Rectal smooth muscle tissue (tissue), 1 donor: ENCODE results near the gene CMSS1.

Source experiments
- H3K27ac ChIP-seq: one replicate; pipeline ENCODE4 v1.7.0; 2013; ENCODE audit warnings: low read depth, low read length, inconsistent platforms
- H3K27me3 ChIP-seq: one replicate; pipeline ENCODE4 v1.7.0; 2013; ENCODE audit warnings: low read length; ENCODE audit not compliant: control insufficient read depth, insufficient read depth
- H3K36me3 ChIP-seq: one replicate; pipeline ENCODE4 v1.7.0; 2013; ENCODE audit warnings: low read length; ENCODE audit not compliant: control insufficient read depth, insufficient read depth
- H3K4me1 ChIP-seq: one replicate; pipeline ENCODE4 v1.7.0; 2013; ENCODE audit warnings: low read length; ENCODE audit not compliant: control insufficient read depth, insufficient read depth
- H3K4me3 ChIP-seq: one replicate; pipeline ENCODE4 v1.7.0; 2013; ENCODE audit warnings: low read length
- H3K9ac ChIP-seq: one replicate; pipeline ENCODE4 v1.7.0; 2013; ENCODE audit warnings: low read length

The CMSS1 gene

GRCh38 chr3:99955773-99956562 lies 138.3 kb downstream of the CMSS1 start:
- Histone ChIP-seq H3K36me3 (no peaks in the 10 kb centered on the region), H3K4me3 (no peak overlapping the region), H3K27ac (no peak overlapping the region), H3K4me1 (peaks cover 2% of the 10 kb centered on the region), H3K27me3 (no peaks in the 10 kb centered on the region), H3K9ac (no peak overlapping the region)

DNA sequence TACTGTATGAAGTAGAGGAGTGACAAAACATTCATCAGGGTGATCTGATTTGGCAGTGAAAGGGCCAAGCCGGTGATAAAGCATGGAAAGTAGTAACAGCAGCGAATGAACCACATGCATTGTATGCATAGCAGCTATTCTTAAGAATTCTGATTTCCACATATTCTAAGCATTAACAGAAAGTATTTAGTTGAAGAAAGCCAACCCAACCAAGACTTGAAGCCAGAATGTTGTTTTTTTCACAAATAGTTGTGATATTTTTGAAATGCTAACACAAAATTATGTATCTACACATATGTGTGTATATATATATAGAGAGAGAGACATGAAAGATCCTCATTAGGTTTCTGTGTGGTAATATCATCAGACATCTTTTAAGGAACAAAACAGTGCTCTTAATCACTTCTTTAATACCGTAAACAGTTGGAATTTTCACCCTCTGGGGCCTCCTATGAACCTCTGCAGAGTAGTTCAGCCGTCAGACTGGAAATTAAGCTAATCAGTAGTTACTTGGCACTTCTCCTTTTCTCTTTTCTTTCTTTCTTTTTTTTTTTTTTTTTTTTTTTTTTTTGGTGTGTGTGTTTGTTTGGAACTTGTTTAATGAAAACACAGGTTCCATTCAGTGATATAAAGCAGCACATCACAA lies 139.6 kb downstream of the CMSS1 start:
- Histone ChIP-seq H3K4me1 (peaks cover 6% of the 10 kb centered on the region), H3K27me3 (no peaks in the 10 kb centered on the region), H3K36me3 (no peaks in the 10 kb centered on the region), H3K4me3 (no peak overlapping the region), H3K27ac (no peak overlapping the region), H3K9ac (no peak overlapping the region)

GRCh38 chr3:99958222-99958912 lies 140.7 kb downstream of the CMSS1 start:
- Histone ChIP-seq H3K4me1 (peaks cover 11% of the 10 kb centered on the region), H3K27me3 (no peaks in the 10 kb centered on the region), H3K9ac (no peak overlapping the region), H3K27ac (no peak overlapping the region), H3K4me3 (no peak overlapping the region), H3K36me3 (no peaks in the 10 kb centered on the region)

- H3K4me3 ChIP-seq: no peak overlapping the region
- peak overlapping the region; percentile 33 for H3K9ac ChIP-seq
- peaks cover 11% of the 10 kb centered on the region for H3K4me1 ChIP-seq
- peak overlapping the region; percentile 79 for H3K27ac ChIP-seq
- no peaks in the 10 kb centered on the region for H3K27me3 ChIP-seq
- no peaks in the 10 kb centered on the region for H3K36me3 ChIP-seq
Measured at GRCh38 chr3:99960123-99960878, 142.6 kb downstream of the CMSS1 start.

DNA sequence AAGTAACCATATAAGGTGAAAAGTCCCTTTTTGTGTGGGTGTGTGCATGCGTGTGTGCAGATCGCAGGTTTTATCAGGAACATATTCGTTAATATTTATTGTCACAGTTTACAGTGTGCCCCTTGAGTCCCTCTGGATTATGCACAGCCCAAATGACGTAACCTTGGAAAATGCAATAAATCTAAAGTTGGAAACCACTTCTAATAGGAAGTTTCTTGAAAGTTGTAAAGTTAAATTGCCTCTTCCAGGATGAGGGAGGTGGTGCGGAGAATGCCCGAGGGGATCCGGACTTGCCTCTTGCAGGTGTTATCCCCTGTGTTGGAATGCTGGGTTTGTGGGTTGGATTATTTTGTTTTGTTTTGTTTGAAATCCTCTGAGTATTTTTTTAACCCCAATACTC lies 143.3 kb downstream of the CMSS1 start:
- peak overlapping the region; percentile 79 for H3K27ac ChIP-seq
- H3K4me1 ChIP-seq: peaks cover 11% of the 10 kb centered on the region

GRCh38 chr3:99961756-99962515 lies 144.3 kb downstream of the CMSS1 start:
- no peaks in the 10 kb centered on the region for H3K27me3 ChIP-seq
- no peak overlapping the region for H3K4me3 ChIP-seq
- no peak overlapping the region for H3K27ac ChIP-seq
- no peak overlapping the region for H3K9ac ChIP-seq
- H3K4me1 ChIP-seq: peaks cover 13% of the 10 kb centered on the region
- H3K36me3 ChIP-seq: no peaks in the 10 kb centered on the region

More for the DNA sequence above, 143.3 kb downstream of the CMSS1 start:
- Histone ChIP-seq H3K9ac (no peak overlapping the region), H3K4me3 (peak overlapping the region; percentile 12), H3K36me3 (no peaks in the 10 kb centered on the region), H3K27me3 (no peaks in the 10 kb centered on the region)

GRCh38 chr3:99962703-99963102 lies 145.0 kb downstream of the CMSS1 start:
- Histone ChIP-seq H3K9ac (no peak overlapping the region), H3K27ac (no peak overlapping the region), H3K4me3 (no peak overlapping the region), H3K36me3 (no peaks in the 10 kb centered on the region), H3K4me1 (peaks cover 18% of the 10 kb centered on the region), H3K27me3 (no peaks in the 10 kb centered on the region)

DNA sequence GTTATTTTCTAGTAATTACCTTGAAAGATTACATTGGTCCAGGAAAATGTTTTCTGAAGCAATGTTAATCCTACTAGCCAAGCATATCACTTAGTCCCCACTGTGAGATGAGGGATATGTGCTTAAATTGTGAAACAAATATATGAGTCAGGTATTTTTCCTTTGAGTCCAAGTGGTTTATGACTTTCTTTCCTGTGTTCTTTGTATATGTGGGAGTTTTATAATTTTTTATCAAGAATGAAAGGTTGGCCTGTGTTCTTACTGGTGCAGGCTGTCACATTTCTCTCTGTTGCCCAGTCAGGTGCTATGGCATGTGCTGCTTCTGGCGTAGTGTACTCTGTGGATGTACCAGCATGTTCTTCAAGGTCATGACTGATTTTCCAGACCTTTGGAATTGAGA lies 147.4 kb downstream of the CMSS1 start:
- Histone ChIP-seq H3K4me1 (peaks cover 17% of the 10 kb centered on the region), H3K27ac (no peak overlapping the region), H3K4me3 (no peak overlapping the region), H3K36me3 (no peaks in the 10 kb centered on the region), H3K27me3 (no peaks in the 10 kb centered on the region), H3K9ac (no peak overlapping the region)

- Histone ChIP-seq H3K36me3 (no peaks in the 10 kb centered on the region), H3K27ac (peak overlapping the region; percentile 45), H3K9ac (no peak overlapping the region), H3K4me3 (no peak overlapping the region), H3K4me1 (peaks cover 17% of the 10 kb centered on the region), H3K27me3 (no peaks in the 10 kb centered on the region)
Measured at GRCh38 chr3:99965681-99966408, 148.2 kb downstream of the CMSS1 start.

DNA sequence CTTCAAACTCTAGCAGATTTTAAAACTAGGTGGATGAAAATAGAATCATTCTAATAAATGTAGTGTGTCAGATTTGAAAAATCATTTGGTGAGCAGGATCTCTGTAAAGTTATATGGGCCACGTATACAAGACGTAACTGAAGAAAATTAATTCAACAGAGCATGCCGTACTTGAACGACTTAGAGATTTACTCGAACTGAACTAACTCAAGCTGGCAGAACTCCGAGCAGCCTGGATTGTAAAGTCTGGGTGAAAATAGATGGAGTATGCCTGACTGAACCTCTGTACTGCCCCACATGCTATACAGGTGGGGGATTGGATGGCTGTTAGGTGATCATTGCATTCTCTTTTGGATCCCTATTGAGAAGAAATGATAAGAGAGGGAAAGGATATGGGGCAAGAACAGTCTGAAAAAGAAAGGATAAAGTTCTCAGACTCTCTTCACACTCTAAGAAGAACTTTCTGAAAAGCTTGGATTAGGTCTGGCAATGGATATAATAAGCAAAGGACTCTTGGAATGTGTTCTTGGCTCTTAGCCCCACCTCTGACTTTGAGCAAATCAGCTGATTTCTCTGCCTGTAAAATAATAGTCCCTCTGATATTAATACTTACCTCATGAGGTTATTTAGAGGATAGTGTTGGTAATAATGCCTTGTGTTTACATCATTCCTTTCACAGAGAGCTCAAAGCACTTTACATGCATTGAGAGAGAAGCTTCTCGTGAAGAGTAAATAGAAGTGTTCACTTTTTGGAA lies 149.2 kb downstream of the CMSS1 start:
- H3K4me1 ChIP-seq: peaks cover 12% of the 10 kb centered on the region
- H3K27ac ChIP-seq: peak overlapping the region; percentile 45
- H3K9ac ChIP-seq: no peak overlapping the region
- no peaks in the 10 kb centered on the region for H3K36me3 ChIP-seq
- H3K4me3 ChIP-seq: no peak overlapping the region
- no peaks in the 10 kb centered on the region for H3K27me3 ChIP-seq

DNA sequence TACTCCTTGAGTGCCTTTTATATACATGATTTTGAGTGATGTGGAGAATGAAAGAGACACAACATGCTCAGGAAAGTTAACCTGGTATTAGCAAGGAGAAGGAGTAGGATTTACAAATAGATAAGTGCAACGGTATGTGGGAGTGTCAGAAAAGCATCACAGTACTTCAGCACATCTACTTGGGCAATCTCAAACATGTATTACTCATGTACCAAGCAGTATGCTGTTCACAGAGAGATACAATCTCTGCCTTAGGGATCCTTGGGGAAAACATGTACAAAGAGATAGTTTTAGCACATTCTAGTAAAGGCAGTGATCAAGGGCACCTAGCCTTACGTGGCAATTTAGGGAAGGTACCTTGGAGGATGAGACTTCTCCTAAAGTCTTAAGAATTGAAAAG lies 150.1 kb downstream of the CMSS1 start:
- H3K27me3 ChIP-seq: no peaks in the 10 kb centered on the region
- H3K4me1 ChIP-seq: peaks cover 10% of the 10 kb centered on the region
- no peak overlapping the region for H3K4me3 ChIP-seq
- H3K36me3 ChIP-seq: no peaks in the 10 kb centered on the region
- H3K27ac ChIP-seq: no peak overlapping the region
- no peak overlapping the region for H3K9ac ChIP-seq
